Pancreas (tissue), 10 donors: ENCODE data around the gene ANHX. TPM values are rescaled to one million over a fixed set of nuclear protein-coding genes. Genes with fewer than 3 reads are reported as not detected.

Experiments
- ATAC-seq, 4 donors: fragments of 200-7000 bp; cut with Tn5 transposase; one replicate each; pipeline versions ENCODE4 v1.8.0 to v1.9.1; 2020; ENCODE audit warnings: mild to moderate bottlenecking in 4 of 4, moderate library complexity in 4 of 4
- DNase-seq, 6 donors: peaks; one replicate each; pipeline ENCODE4 v3.0.0-alpha.2; 2020
- FAIRE-seq: peaks from 2 replicates; lab custom pipeline; 2012; peaks lifted over from hg19 to GRCh38; lab: Jason Lieb, UNC
- H3K27ac ChIP-seq, 4 donors: fragments of 200-600 bp; sonication (generic); 1 replicate in 3 of 4; 2 replicates in 1 of 4; pipeline versions ENCODE4 v1.5.0 to v1.8.0; 2020
- H3K27me3 ChIP-seq, 4 donors: fragments of 200-600 bp; one replicate each; pipeline ENCODE4 v1.8.0; 2021
- H3K36me3 ChIP-seq, 3 donors: fragments of 200-600 bp; sonication (generic) in 1 of 3; one replicate each; pipeline versions ENCODE4 v1.5.0 to v1.8.0; 2020 to 2021
- H3K4me1 ChIP-seq, 3 donors: fragments of 200-600 bp; one replicate each; pipeline ENCODE4 v1.8.0; 2021
- H3K4me3 ChIP-seq, 4 donors: fragments of 200-600 bp; sonication (generic) in 2 of 4; one replicate each; pipeline versions ENCODE4 v1.5.0 to v1.8.0; 2020 to 2021
- H3K9me3 ChIP-seq, 4 donors: fragments of 200-600 bp; one replicate each; pipeline ENCODE4 v1.8.0; 2021
- CTCF ChIP-seq, 4 donors: fragments of 200-600 bp; sonication (generic) in 3 of 4; IDR thresholded peaks; one replicate each; pipeline versions ENCODE4 v1.5.0 to v1.8.0; 2021; ENCODE audit warnings: antibody characterized with exemption in 4 of 4
- WGBS, 2 donors: extraction: QIAGEN DNeasy Blood & Tissue Kit; methylation state at CpG; one replicate each; pipeline ENCODE4 v1.1.7; 2013; 5-methylcytosine and 5-hydroxymethylcytosine counted together
- intact Hi-C, 3 donors: fragments of 100-400 bp; cut with DNase I; formaldehyde crosslinking; loops; one replicate each; pipeline versions ENCODE4 v1.11.1 to v1.14.2; 2022
- polyA plus RNA-seq, 2 donors: library from polyadenylated mRNA; stranded (reverse); fragments of 200-250 nt; gene quantifications; one replicate each; pipeline ENCODE4 v1.2.3, GENCODE V29; 2013
- total RNA-seq, 6 donors: library from RNA; stranded (reverse); fragmentation: NEBNext Ultra II Directional in 4 of 6; extraction: Animal tissue kit (Norgen Biotek cat#: 25700) in 4 of 6; gene quantifications; one replicate each; pipeline versions ENCODE4 v1.2.1 to v1.2.4, GENCODE V29; 2021 to 2023
- donor health status: healthy with polysubstance abuse.
- donor health status: DM: no; HTN: no; CAD: no; lungs with moderate emphysema.
- donor health status: DM: no; HTN: no; CAD: no.
- donor health status: control.
- donor health status: control.
- donor health status: Bipolar disorder and iron deficiency.
- donor health status: DM: yes; HTN: yes; CAD: no.
- donor health status: DM: no; HTN: no; CAD: no.
- donor health status: DM: no; HTN: no; CAD: no.
- donor health status: DM: yes; HTN: yes; CAD: no.

ANHX gene
- total and polyA plus RNA-seq, 8 donors = not detected

GRCh38 chr12:133172491-133172890 lies 63.2 kb downstream of the ANHX start:
- H3K27ac ChIP-seq = no peak overlapping the region
- no peak for TF ChIP-seq CTCF (IDR thresholded peaks at IDR 0.05)
- H3K27me3 ChIP-seq = no peaks in the 10 kb centered on the region
- FAIRE-seq (no peak), ATAC-seq (no peak), DNase-seq (no peak)
- H3K36me3 ChIP-seq = no peaks in the 10 kb centered on the region
- intact Hi-C loops = no loop called here
- H3K4me3 ChIP-seq = no peak overlapping the region
- H3K9me3 ChIP-seq = no peaks in the 10 kb centered on the region
- H3K4me1 ChIP-seq = no peaks in the 10 kb centered on the region
- WGBS, 2 donors = 63 to 67% methylated on average over 1 of the region's 1 CpG

Other genes with a start within 250 kb of the ANHX start
- 1 to 10 TPM; 5.1 to 7.9 (median 6.4) TPM for gene ZNF26, start 249.5 kb downstream of the ANHX start, total RNA-seq
- gene ZNF26, start 249.5 kb downstream of the ANHX start, polyA plus RNA-seq = 1 to 10 TPM; 4.8 to 5.5 TPM
- 10 to 100 TPM in 4 of 6 donors, 1 to 10 TPM in 2; 7.8 to 17.4 (median 10.5) TPM for gene ZNF84, start 198.4 kb downstream of the ANHX start, total RNA-seq
- gene ZNF84, start 198.4 kb downstream of the ANHX start, polyA plus RNA-seq = 10 to 100 TPM in 1 of 2 donors, 1 to 10 TPM in 1; 8.5 to 12.4 TPM
- 10 to 100 TPM in 1 of 6 donors, 1 to 10 TPM in 5; 6.5 to 12.5 (median 9.4) TPM for gene ZNF140, start 155.0 kb downstream of the ANHX start, total RNA-seq
- gene ZNF140, start 155.0 kb downstream of the ANHX start, polyA plus RNA-seq = 10 to 100 TPM; 12.5 to 19.6 TPM
- 1 to 10 TPM in 4 of 6 donors, under 1 TPM in 2; 0.57 to 1.6 (median 1.0) TPM for gene ZNF891, start 105.6 kb downstream of the ANHX start, total RNA-seq
- under 1 TPM; 0.80 to 0.95 TPM for gene ZNF891, start 105.6 kb downstream of the ANHX start, polyA plus RNA-seq
- gene ZNF10, start 105.2 kb downstream of the ANHX start, total RNA-seq = 1 to 10 TPM; 3.9 to 7.5 (median 6.0) TPM
- 10 to 100 TPM in 1 of 2 donors, 1 to 10 TPM in 1; 9.3 to 15.9 TPM for gene ZNF10, start 105.2 kb downstream of the ANHX start, polyA plus RNA-seq
- gene ZNF268, start 54.4 kb downstream of the ANHX start, total RNA-seq = 10 to 100 TPM in 2 of 6 donors, 1 to 10 TPM in 4; 7.4 to 14.0 (median 9.4) TPM
- 1 to 10 TPM; 2.4 to 3.1 TPM for gene ZNF268, start 54.4 kb downstream of the ANHX start, polyA plus RNA-seq